Measurements from ENCODE around the gene ZNF217.
"Not testable (repeated sequence)": the region's sequence is repeated elsewhere in the genome, so short reads cannot be mapped to it uniquely, and the experiment has no call there.

Gene ZNF217

DNA sequence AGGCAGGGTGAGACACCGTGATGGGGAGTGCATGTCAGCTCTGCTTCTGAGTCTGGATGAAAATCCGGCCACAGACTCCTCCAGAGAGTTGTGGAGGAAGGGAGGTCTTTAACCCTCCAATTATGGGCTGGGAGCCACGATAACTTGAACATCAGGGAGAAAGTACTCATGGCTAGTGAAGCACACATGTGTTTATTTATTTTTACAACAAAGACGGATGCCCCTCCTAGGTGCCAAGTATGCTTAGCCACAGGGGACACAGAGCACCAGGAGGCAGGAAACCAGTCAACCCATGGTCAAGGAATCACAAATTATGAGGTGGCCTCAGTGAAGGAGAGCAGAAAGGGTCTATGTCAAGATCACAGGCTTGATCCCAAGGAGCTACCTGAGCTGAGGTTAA, 54.1 kb downstream of the ZNF217 start:
- H3K36me3 ChIP-seq (ENCODE audit: control insufficient read depth, insufficient read depth, low read length) = no peaks in the 10 kb centered on the region
- H3K27me3 ChIP-seq (ENCODE audit: control insufficient read depth, insufficient read depth, low read length) = no peaks in the 10 kb centered on the region
- H3K4me3 ChIP-seq (ENCODE audit: low read length) = no peak overlapping the region
- H3K9ac ChIP-seq (ENCODE audit: low read length) = no peak overlapping the region
- no peaks in the 10 kb centered on the region for H3K9me3 ChIP-seq (ENCODE audit: control insufficient read depth, low read length)
- H3K4me1 ChIP-seq (ENCODE audit: control insufficient read depth, insufficient read depth, low read length) = peaks cover 4% of the 10 kb centered on the region

GRCh38 chr20:53536382-53536781, 57.3 kb downstream of the ZNF217 start:
- not testable (repeated sequence) for H3K27me3 ChIP-seq (ENCODE audit: control insufficient read depth, insufficient read depth, low read length); H3K9ac ChIP-seq (ENCODE audit: low read length); H3K36me3 ChIP-seq (ENCODE audit: control insufficient read depth, insufficient read depth, low read length); H3K9me3 ChIP-seq (ENCODE audit: control insufficient read depth, low read length); H3K4me3 ChIP-seq (ENCODE audit: low read length); H3K4me1 ChIP-seq (ENCODE audit: control insufficient read depth, insufficient read depth, low read length)

DNA sequence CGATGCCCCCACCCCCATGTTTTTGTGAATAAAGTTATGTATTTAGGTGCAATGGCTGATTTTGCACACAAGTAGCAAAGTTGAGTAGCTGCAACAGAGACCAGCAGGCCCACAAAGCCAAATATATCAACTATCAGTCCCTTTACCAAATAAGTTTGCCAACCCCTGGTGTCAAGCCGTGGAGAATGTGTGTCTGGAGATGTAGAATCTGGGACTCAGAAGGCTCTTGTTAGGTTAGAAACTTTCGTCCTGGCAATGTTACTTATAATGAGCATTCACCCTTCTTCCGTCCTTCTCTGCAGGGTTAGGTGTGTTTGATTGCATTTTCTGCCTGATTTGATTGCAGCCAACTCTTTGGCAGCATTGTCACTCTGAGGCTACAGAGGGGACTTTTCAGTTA, 57.8 kb downstream of the ZNF217 start:
- H3K27me3 ChIP-seq (ENCODE audit: control insufficient read depth, insufficient read depth, low read length) = no peaks in the 10 kb centered on the region
- no peaks in the 10 kb centered on the region for H3K9me3 ChIP-seq (ENCODE audit: control insufficient read depth, low read length)

GRCh38 chr20:53534037-53534436, 59.6 kb downstream of the ZNF217 start:
- no peaks in the 10 kb centered on the region for H3K9me3 ChIP-seq (ENCODE audit: control insufficient read depth, low read length)
- peaks cover 4% of the 10 kb centered on the region for H3K4me1 ChIP-seq (ENCODE audit: control insufficient read depth, insufficient read depth, low read length)
- no peaks in the 10 kb centered on the region for H3K36me3 ChIP-seq (ENCODE audit: control insufficient read depth, insufficient read depth, low read length)
- H3K4me3 ChIP-seq (ENCODE audit: low read length) = no peak overlapping the region
- no peaks in the 10 kb centered on the region for H3K27me3 ChIP-seq (ENCODE audit: control insufficient read depth, insufficient read depth, low read length)
- H3K9ac ChIP-seq (ENCODE audit: low read length) = no peak overlapping the region

More for the DNA sequence above, 57.8 kb downstream of the ZNF217 start:
- peaks cover 4% of the 10 kb centered on the region for H3K4me1 ChIP-seq (ENCODE audit: control insufficient read depth, insufficient read depth, low read length)
- no peaks in the 10 kb centered on the region for H3K36me3 ChIP-seq (ENCODE audit: control insufficient read depth, insufficient read depth, low read length)
- no peak overlapping the region for H3K9ac ChIP-seq (ENCODE audit: low read length)
- no peak overlapping the region for H3K4me3 ChIP-seq (ENCODE audit: low read length)

GRCh38 chr20:53533500-53533899, 60.1 kb downstream of the ZNF217 start:
- Histone ChIP-seq H3K4me3 (ENCODE audit: low read length) (no peak overlapping the region), H3K9ac (ENCODE audit: low read length) (no peak overlapping the region), H3K27me3 (ENCODE audit: control insufficient read depth, insufficient read depth, low read length) (no peaks in the 10 kb centered on the region), H3K9me3 (ENCODE audit: control insufficient read depth, low read length) (no peaks in the 10 kb centered on the region), H3K4me1 (ENCODE audit: control insufficient read depth, insufficient read depth, low read length) (peaks cover 4% of the 10 kb centered on the region), H3K36me3 (ENCODE audit: control insufficient read depth, insufficient read depth, low read length) (no peaks in the 10 kb centered on the region)

DNA sequence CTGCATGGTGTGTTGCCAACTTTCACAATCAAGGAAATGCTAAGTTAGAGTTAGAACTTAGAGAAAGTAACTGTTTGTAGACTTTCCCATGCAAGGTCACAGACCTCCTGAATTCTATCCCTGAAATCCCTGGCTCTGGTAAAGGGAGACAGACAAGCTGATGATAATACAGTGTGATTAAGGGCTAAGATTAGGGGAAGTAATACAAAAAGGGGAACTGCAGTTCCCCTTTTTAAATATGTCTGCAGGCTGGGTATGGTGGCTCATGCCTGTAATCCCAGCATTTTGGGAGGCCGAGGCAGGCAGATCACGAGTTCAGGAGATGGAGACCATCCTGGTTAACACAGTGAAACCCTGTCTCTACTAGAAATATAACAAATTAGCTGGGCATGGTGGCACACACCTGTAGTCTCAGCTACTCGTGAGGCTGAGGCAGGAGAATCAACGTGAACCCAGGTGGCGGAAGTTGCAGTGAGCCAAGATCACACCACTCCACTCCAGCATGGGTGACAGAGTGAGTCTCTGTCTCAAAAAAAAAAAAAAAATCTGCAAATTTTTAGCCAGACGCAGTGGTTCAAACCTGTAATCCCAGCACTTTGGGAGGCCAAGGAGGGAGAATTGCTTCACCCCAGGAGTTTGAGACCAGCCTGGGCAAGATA, 60.9 kb downstream of the ZNF217 start:
- not testable (repeated sequence) for H3K36me3 ChIP-seq (ENCODE audit: control insufficient read depth, insufficient read depth, low read length); H3K27me3 ChIP-seq (ENCODE audit: control insufficient read depth, insufficient read depth, low read length); H3K9me3 ChIP-seq (ENCODE audit: control insufficient read depth, low read length); H3K9ac ChIP-seq (ENCODE audit: low read length); H3K4me1 ChIP-seq (ENCODE audit: control insufficient read depth, insufficient read depth, low read length); H3K4me3 ChIP-seq (ENCODE audit: low read length)

GRCh38 chr20:53530440-53530839, 63.2 kb downstream of the ZNF217 start:
- Histone ChIP-seq H3K36me3 (ENCODE audit: control insufficient read depth, insufficient read depth, low read length) (no peaks in the 10 kb centered on the region), H3K9ac (ENCODE audit: low read length) (no peak overlapping the region), H3K9me3 (ENCODE audit: control insufficient read depth, low read length) (no peaks in the 10 kb centered on the region), H3K4me3 (ENCODE audit: low read length) (no peak overlapping the region), H3K4me1 (ENCODE audit: control insufficient read depth, insufficient read depth, low read length) (no peaks in the 10 kb centered on the region), H3K27me3 (ENCODE audit: control insufficient read depth, insufficient read depth, low read length) (no peaks in the 10 kb centered on the region)

DNA sequence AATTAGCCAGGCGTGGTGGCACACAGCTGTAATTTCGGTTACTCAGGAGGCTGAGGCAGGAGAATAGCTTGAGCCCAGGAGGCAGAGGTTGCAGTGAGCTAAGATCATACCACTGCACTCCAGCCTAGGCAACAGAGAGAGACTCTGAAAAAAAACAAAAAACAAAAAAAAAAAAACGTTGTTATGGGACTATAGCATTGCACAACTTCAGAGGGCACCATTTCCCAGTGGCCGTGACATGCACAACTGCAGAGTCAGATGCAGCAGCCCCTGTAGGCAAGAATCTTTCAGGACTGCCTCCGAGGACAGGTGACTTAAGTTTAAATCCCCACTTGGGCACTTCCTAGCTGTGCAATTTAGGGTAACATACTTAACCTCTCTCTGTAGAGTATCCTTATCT, 64.0 kb downstream of the ZNF217 start:
- Histone ChIP-seq H3K27me3 (ENCODE audit: control insufficient read depth, insufficient read depth, low read length) (no peaks in the 10 kb centered on the region), H3K36me3 (ENCODE audit: control insufficient read depth, insufficient read depth, low read length) (no peaks in the 10 kb centered on the region), H3K4me1 (ENCODE audit: control insufficient read depth, insufficient read depth, low read length) (no peaks in the 10 kb centered on the region), H3K9ac (ENCODE audit: low read length) (no peak overlapping the region), H3K9me3 (ENCODE audit: control insufficient read depth, low read length) (no peaks in the 10 kb centered on the region), H3K4me3 (ENCODE audit: low read length) (no peak overlapping the region)

GRCh38 chr20:53527196-53527595, 66.4 kb downstream of the ZNF217 start:
- H3K36me3 ChIP-seq (ENCODE audit: control insufficient read depth, insufficient read depth, low read length) = no peaks in the 10 kb centered on the region
- H3K9me3 ChIP-seq (ENCODE audit: control insufficient read depth, low read length) = no peaks in the 10 kb centered on the region
- no peaks in the 10 kb centered on the region for H3K4me1 ChIP-seq (ENCODE audit: control insufficient read depth, insufficient read depth, low read length)
- H3K9ac ChIP-seq (ENCODE audit: low read length) = no peak overlapping the region
- H3K27me3 ChIP-seq (ENCODE audit: control insufficient read depth, insufficient read depth, low read length) = no peaks in the 10 kb centered on the region
- H3K4me3 ChIP-seq (ENCODE audit: low read length) = no peak overlapping the region

GRCh38 chr20:53524589-53525312, 68.9 kb downstream of the ZNF217 start:
- Histone ChIP-seq H3K4me3 (ENCODE audit: low read length) (no peak overlapping the region), H3K9ac (ENCODE audit: low read length) (no peak overlapping the region), H3K27me3 (ENCODE audit: control insufficient read depth, insufficient read depth, low read length) (no peaks in the 10 kb centered on the region), H3K36me3 (ENCODE audit: control insufficient read depth, insufficient read depth, low read length) (no peaks in the 10 kb centered on the region), H3K9me3 (ENCODE audit: control insufficient read depth, low read length) (no peaks in the 10 kb centered on the region), H3K4me1 (ENCODE audit: control insufficient read depth, insufficient read depth, low read length) (no peaks in the 10 kb centered on the region)

- not testable (repeated sequence) for H3K9ac ChIP-seq (ENCODE audit: low read length); H3K4me3 ChIP-seq (ENCODE audit: low read length); H3K27me3 ChIP-seq (ENCODE audit: control insufficient read depth, insufficient read depth, low read length); H3K4me1 ChIP-seq (ENCODE audit: control insufficient read depth, insufficient read depth, low read length); H3K36me3 ChIP-seq (ENCODE audit: control insufficient read depth, insufficient read depth, low read length); H3K9me3 ChIP-seq (ENCODE audit: control insufficient read depth, low read length)
Measured at GRCh38 chr20:53523615-53524014, 70.0 kb downstream of the ZNF217 start.

DNA sequence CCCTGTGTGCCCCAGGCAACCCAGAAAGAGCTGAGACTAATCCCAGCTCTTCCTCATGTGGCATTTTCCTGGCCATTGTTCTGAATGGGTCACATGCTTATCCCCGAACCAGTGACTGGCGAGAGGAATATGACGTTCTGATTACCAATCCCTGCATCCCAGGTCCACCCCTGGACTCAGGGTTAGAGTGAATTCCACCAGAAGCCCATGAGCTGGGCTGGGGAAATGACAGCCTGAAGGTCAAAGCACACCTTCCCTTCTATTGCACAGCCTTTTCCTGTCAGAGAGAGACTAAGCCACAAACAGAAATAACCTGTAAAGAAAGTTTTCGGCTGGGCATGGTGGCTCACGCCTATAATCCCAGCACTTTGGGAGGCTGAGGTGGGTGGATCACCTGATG, 70.9 kb downstream of the ZNF217 start:
- Histone ChIP-seq H3K4me1 (ENCODE audit: control insufficient read depth, insufficient read depth, low read length) (no peaks in the 10 kb centered on the region), H3K9ac (ENCODE audit: low read length) (no peak overlapping the region), H3K4me3 (ENCODE audit: low read length) (no peak overlapping the region), H3K27me3 (ENCODE audit: control insufficient read depth, insufficient read depth, low read length) (no peaks in the 10 kb centered on the region), H3K36me3 (ENCODE audit: control insufficient read depth, insufficient read depth, low read length) (no peaks in the 10 kb centered on the region), H3K9me3 (ENCODE audit: control insufficient read depth, low read length) (no peaks in the 10 kb centered on the region)

Measured in mucosa of stomach (tissue), 1 donor.